Measurements from ENCODE around the gene GRIA1.

Gene GRIA1

GRCh38 chr5:153629027-153629895 lies 138.8 kb downstream of the GRIA1 start:
- TF ChIP-seq CTCF (IDR thresholded peaks at IDR 0.05), result no peak

GRCh38 chr5:153630546-153630945 lies 140.1 kb downstream of the GRIA1 start:
- TF ChIP-seq CTCF (IDR thresholded peaks at IDR 0.05), result no peak

- no peak for TF ChIP-seq CTCF (IDR thresholded peaks at IDR 0.05)
These were observed 142.3 kb downstream of the GRIA1 start for GRCh38 chr5:153632748-153633290.

GRCh38 chr5:153636670-153637451 lies 146.4 kb downstream of the GRIA1 start:
- no peak for TF ChIP-seq CTCF (IDR thresholded peaks at IDR 0.05)

GRCh38 chr5:153640293-153640692 lies 149.8 kb downstream of the GRIA1 start:
- TF ChIP-seq CTCF (IDR thresholded peaks at IDR 0.05), result no peak

GRCh38 chr5:153641183-153641688 lies 150.8 kb downstream of the GRIA1 start:
- no peak for TF ChIP-seq CTCF (IDR thresholded peaks at IDR 0.05)

- no peak for TF ChIP-seq CTCF (IDR thresholded peaks at IDR 0.05)
These were observed 164.2 kb downstream of the GRIA1 start for GRCh38 chr5:153654504-153655200.

Data from LNCAP (cell line).